ENCODE results near the gene TRIM15.

TRIM15 gene

GRCh38 chr6:30130887-30131862 is 32.2 kb upstream of the TRIM15 start:
- no peak for TF ChIP-seq TAF1 (IDR thresholded peaks at IDR 0.05; ENCODE audit: borderline replicate concordance, insufficient read depth, low read length)
- peak; percentile 52; the same call in 1 of the 2 replicates for TF ChIP-seq SIN3A (IDR thresholded peaks at IDR 0.05; ENCODE audit: borderline replicate concordance, insufficient read depth, low read length)

- TF ChIP-seq SIN3A (IDR thresholded peaks at IDR 0.05; ENCODE audit: borderline replicate concordance, insufficient read depth, low read length), result peak; percentile 56; the same call in 1 of the 2 replicates
- no peak for TF ChIP-seq FOXP2 (optimal IDR thresholded peaks at IDR 0.05; ENCODE audit: borderline replicate concordance, extremely low read depth, extremely low read length, insufficient read depth)
- TF ChIP-seq TAF1 (IDR thresholded peaks at IDR 0.05; ENCODE audit: borderline replicate concordance, insufficient read depth, low read length), result no peak
- no peak for TF ChIP-seq POLR2AphosphoS5 (IDR thresholded peaks at IDR 0.05; ENCODE audit: low read depth, low read length)
These were observed 31.3 kb upstream of the TRIM15 start for GRCh38 chr6:30131947-30132497.

- no peak for TF ChIP-seq REST (IDR thresholded peaks at IDR 0.05; ENCODE audit: insufficient read depth in 1 of 2, low read depth in 2 of 2, low read length in 2 of 2)
- TF ChIP-seq POLR2AphosphoS5 (IDR thresholded peaks at IDR 0.05; ENCODE audit: low read depth, low read length), result no peak
- no peak for TF ChIP-seq SIN3A (IDR thresholded peaks at IDR 0.05; ENCODE audit: borderline replicate concordance, insufficient read depth, low read length)
- TF ChIP-seq FOXP2 (optimal IDR thresholded peaks at IDR 0.05; ENCODE audit: borderline replicate concordance, extremely low read depth, extremely low read length, insufficient read depth), result no peak
- TF ChIP-seq TAF1 (IDR thresholded peaks at IDR 0.05; ENCODE audit: borderline replicate concordance, insufficient read depth, low read length), result no peak
These were observed 28.2 kb upstream of the TRIM15 start for GRCh38 chr6:30135147-30135546.

- no peak for TF ChIP-seq FOXP2 (optimal IDR thresholded peaks at IDR 0.05; ENCODE audit: borderline replicate concordance, extremely low read depth, extremely low read length, insufficient read depth)
- no peak for TF ChIP-seq TAF1 (IDR thresholded peaks at IDR 0.05; ENCODE audit: borderline replicate concordance, insufficient read depth, low read length)
- TF ChIP-seq SIN3A (IDR thresholded peaks at IDR 0.05; ENCODE audit: borderline replicate concordance, insufficient read depth, low read length), result no peak
- TF ChIP-seq POLR2AphosphoS5 (IDR thresholded peaks at IDR 0.05; ENCODE audit: low read depth, low read length), result no peak
- TF ChIP-seq REST (IDR thresholded peaks at IDR 0.05; ENCODE audit: insufficient read depth in 1 of 2, low read depth in 2 of 2, low read length in 2 of 2), result no peak
These were observed 27.6 kb upstream of the TRIM15 start, which contains the start of gene TRIM40 for GRCh38 chr6:30135757-30136156. TRIM40 (plus strand) TSS chr6:30136140; CDS start chr6:30137037, 897 bp downstream.

GRCh38 chr6:30136570-30137286 is 26.6 kb upstream of the TRIM15 start:
- no peak for TF ChIP-seq POLR2AphosphoS5 (IDR thresholded peaks at IDR 0.05; ENCODE audit: low read depth, low read length)
- TF ChIP-seq SIN3A (IDR thresholded peaks at IDR 0.05; ENCODE audit: borderline replicate concordance, insufficient read depth, low read length), result no peak
- no peak for TF ChIP-seq TAF1 (IDR thresholded peaks at IDR 0.05; ENCODE audit: borderline replicate concordance, insufficient read depth, low read length)
- TF ChIP-seq FOXP2 (optimal IDR thresholded peaks at IDR 0.05; ENCODE audit: borderline replicate concordance, extremely low read depth, extremely low read length, insufficient read depth), result no peak
- no peak for TF ChIP-seq REST (IDR thresholded peaks at IDR 0.05; ENCODE audit: insufficient read depth in 1 of 2, low read depth in 2 of 2, low read length in 2 of 2)
